ACC112 (cell line): Measurements from ENCODE around the gene LRRC8A.

Experiments
- H2AFZ ChIP-seq: fragments of 200-600 bp; sonication (generic); one replicate; pipeline ENCODE4 v1.6.0; 2017; ENCODE audit warnings: antibody characterized with exemption, low read length; ENCODE audit not compliant: unreplicated experiment
- H3K27ac ChIP-seq: fragments of 200-600 bp; sonication (generic); 2 replicates; pipeline ENCODE4 v1.5.1; 2014; ENCODE audit warnings: low read depth, mild to moderate bottlenecking, antibody characterized with exemption, low read length, moderate library complexity
- H3K27me3 ChIP-seq: fragments of 200-600 bp; sonication (generic); 2 replicates; pipeline ENCODE4 v1.6.1; 2014; ENCODE audit warnings: mild to moderate bottlenecking, antibody characterized with exemption, low read length, moderate library complexity, mixed read lengths; ENCODE audit not compliant: insufficient read depth
- H3K36me3 ChIP-seq: fragments of 200-600 bp; sonication (generic); 2 replicates; pipeline ENCODE4 v1.6.1; 2016; ENCODE audit warnings: mild to moderate bottlenecking, antibody characterized with exemption, low read length, moderate library complexity, mixed read lengths; ENCODE audit not compliant: insufficient read depth
- H3K4me1 ChIP-seq: fragments of 200-600 bp; sonication (generic); one replicate; pipeline ENCODE4 v1.6.1; 2016; ENCODE audit warnings: low read length, mixed read lengths; ENCODE audit not compliant: insufficient read depth, unreplicated experiment, control insufficient read depth
- H3K4me3 ChIP-seq: fragments of 200-600 bp; sonication (generic); 2 replicates; pipeline ENCODE4 v1.5.1; 2014; ENCODE audit warnings: mild to moderate bottlenecking, low read depth, low read length
- H3K79me2 ChIP-seq: fragments of 200-600 bp; sonication (generic); one replicate; pipeline ENCODE4 v1.6.0; 2016; ENCODE audit warnings: low read length; ENCODE audit not compliant: control insufficient read depth, unreplicated experiment, insufficient read depth

Gene LRRC8A

DNA sequence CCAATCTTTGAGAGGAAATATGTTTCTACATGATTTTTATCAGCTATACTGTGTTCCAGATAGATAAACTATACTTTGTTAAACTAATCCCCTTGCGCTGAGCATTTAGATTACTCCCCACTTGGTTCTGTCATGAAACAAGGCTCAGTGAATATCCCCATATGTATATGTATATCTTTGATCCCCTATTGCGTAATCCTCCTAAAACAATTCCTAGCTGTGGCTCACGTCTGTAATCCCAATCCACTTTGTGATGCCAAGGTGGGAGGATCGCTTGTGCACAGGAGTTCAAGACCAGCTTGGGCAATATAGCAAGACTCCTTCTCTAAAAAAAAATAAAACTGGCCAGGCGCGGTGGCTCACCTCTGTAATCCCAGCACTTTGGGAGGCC is 41.6 kb downstream of the LRRC8A start:
- Histone ChIP-seq H3K27ac (no peak overlapping the region), H3K4me1 (peaks cover 26% of the 10 kb centered on the region), H3K36me3 (no peaks in the 10 kb centered on the region), H3K79me2 (no peaks in the 10 kb centered on the region), H2AFZ (no peak overlapping the region), H3K27me3 (no peaks in the 10 kb centered on the region), H3K4me3 (no peak overlapping the region)

DNA sequence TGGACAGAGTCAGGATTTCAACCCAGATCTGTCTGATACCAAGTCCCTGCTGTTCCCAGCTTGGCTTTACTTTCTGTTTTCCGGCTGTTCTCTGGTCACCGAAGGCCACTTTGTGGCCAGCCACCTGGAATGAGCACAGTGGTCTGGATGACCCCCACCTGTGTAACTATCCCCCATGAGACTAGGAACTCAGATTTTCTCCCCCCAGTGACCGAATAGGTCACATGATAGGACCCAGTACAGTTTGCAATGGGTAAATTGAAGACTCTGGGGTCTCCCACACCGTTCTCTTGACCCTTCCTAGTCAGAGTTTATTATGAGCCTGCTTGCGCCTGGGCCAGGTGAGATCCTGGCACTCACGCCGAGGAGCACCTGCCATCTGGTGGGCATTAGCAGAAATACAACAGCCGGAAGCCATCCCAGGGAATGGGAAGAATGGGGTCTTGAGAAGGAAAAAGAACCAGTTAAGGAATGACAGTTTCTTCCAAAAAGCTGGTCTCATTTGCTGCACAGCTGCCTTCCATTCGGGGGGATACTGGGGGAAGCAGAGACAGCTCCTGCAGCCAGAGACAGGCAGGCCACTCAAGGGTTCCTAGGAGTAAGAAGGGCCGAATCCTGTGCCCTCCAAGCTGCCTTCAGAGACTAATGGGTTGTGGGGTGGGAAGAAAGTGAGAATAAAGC is 45.9 kb downstream of the LRRC8A start:
- no peak overlapping the region for H2AFZ ChIP-seq
- no peak overlapping the region for H3K4me3 ChIP-seq
- no peaks in the 10 kb centered on the region for H3K4me1 ChIP-seq
- no peaks in the 10 kb centered on the region for H3K79me2 ChIP-seq
- H3K27ac ChIP-seq = no peak overlapping the region
- H3K36me3 ChIP-seq = no peaks in the 10 kb centered on the region
- no peaks in the 10 kb centered on the region for H3K27me3 ChIP-seq

DNA sequence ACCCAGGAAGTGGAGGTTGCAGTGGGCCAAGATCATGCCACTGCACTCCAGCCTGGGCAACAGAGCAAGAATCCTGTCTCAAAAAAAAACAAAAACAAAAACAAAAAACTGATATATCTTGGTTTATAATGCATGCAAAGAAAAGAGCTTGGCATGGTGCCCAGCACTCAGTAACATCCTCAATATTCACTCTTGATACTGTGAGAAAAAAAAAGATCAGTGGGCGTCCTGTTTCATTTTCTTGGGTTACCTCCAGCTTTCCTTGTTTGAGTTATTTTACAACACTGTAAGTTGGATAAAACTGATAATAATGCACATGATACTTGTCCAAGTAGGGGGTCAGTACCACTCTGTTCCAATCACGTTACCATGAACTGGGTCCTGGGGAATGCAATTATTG is 46.7 kb downstream of the LRRC8A start:
- Histone ChIP-seq H3K4me1 (no peaks in the 10 kb centered on the region), H3K79me2 (no peaks in the 10 kb centered on the region), H2AFZ (no peak overlapping the region), H3K36me3 (no peaks in the 10 kb centered on the region), H3K4me3 (no peak overlapping the region), H3K27ac (no peak overlapping the region), H3K27me3 (no peaks in the 10 kb centered on the region)

DNA sequence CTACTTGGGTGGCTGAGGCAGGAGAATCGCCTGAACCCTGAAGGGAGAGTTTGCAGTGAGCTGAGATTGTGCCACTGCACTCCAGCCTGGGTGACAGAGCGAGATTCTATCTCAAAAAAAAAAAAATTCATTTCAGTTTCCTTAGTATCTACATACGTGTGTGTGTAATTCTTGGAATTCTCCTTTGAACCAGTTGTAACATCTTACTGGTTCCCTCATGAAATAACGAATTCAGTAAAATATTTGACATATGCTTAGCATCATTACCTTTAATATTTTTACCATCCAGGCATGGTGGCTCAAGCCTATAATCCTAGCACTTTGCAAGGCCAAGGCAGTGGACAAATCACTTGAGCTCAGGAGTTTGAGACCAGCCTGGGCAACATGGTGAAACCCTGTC is 47.6 kb downstream of the LRRC8A start:
- Histone ChIP-seq H3K4me3 (no peak overlapping the region), H3K27ac (no peak overlapping the region), H3K27me3 (no peaks in the 10 kb centered on the region), H3K79me2 (no peaks in the 10 kb centered on the region), H3K4me1 (no peaks in the 10 kb centered on the region), H2AFZ (no peak overlapping the region), H3K36me3 (no peaks in the 10 kb centered on the region)

DNA sequence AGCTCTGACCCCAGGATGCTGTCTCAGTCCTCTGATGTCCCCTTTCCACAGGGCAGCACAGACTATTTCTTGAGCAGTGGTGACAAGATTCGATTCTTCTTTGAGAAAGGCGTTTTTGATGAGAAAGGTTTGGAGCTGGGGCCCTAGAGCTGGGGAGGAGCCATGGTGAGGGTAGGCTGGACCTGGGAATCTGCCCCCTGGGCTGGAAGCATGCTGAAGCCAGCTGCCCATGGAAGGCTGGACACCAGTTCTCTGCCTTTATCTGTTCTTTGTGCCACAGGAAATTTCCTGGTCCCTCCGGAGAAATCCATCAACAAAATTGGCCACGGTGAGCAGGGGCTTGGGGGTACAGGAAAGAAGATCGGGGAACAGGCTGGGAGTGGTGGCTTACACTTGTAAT is 51.8 kb downstream of the LRRC8A start:
- Histone ChIP-seq H3K27me3 (no peaks in the 10 kb centered on the region), H3K4me1 (no peaks in the 10 kb centered on the region), H3K79me2 (no peaks in the 10 kb centered on the region), H3K4me3 (no peak overlapping the region), H3K27ac (no peak overlapping the region), H3K36me3 (no peaks in the 10 kb centered on the region), H2AFZ (no peak overlapping the region)

DNA sequence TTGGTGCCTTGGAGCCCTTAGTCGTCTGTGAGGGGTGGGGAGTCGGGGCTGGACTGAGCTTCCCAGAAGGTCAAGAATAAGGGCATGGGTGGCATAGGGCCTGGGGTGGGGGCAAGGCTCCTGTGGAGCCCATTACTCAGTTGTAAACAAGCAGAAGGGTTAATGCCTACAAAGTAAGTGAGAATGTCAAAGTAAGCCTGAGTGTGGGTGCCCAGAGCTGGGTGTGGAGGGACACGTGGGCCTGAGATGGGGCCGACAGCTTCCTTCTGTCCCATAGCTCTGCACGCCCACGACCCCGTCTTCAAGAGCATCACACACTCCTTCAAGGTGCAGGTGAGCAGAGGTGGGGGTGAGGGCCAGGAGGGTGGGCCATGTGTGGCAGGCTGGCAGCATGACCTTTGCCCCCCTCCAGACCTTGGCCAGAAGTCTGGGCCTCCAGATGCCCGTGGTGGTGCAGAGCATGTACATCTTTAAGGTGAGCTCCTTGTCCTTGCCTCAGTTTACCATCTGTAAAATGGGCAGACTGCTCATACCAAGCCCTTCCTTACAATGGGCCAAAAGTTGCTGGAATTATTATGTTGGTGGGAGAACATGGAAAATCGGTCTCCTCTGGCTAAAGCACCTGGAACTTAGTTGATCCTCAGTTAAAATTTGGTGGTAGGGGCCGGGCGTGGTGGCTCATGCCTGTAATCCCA is 54.4 kb downstream of the LRRC8A start:
- Histone ChIP-seq H3K36me3 (no peaks in the 10 kb centered on the region), H3K27ac (no peak overlapping the region), H3K27me3 (no peaks in the 10 kb centered on the region), H3K4me1 (no peaks in the 10 kb centered on the region), H3K4me3 (no peak overlapping the region), H3K79me2 (no peaks in the 10 kb centered on the region), H2AFZ (no peak overlapping the region)

DNA sequence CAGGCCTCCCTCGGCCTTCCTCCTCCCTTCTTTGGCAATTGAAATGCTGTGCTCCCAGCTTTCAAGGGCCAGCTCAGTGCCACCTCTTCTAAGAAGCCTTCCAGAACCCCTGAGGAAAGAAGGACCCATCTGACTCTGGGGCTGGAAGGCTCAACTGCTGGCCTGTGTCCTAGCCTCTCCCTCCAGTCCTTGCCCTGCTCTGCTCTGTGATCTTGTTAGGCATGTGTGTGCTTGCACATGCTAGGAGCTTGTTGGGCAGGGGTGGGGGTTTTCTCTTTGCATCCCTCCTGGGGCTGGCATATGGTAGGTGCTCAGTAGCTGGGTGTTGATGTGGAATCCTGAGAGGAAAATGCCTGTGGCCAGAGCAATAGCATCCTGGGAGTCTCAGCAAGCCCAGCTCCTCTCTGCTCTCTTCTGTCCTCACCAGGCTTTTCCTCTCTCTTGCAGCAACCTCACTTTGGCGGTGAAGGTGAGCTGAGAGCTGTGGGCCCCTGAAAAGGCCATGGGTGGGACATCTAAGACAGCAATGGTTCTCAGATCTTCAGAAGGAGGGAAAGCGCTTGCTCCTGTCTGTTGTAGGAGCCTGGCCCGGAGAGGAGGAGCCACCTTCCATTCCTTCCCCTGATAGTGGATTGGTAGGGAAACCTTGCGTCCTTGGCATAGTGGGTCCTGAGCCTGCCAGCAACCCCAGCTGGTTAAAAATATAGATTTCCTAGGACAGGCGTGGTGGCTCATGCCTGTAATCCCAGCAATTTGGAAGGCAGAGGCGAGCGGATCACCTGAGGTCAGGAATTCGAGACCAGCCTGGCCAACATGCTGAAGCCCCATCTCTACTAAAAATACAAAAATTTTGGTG is 55.6 kb downstream of the LRRC8A start:
- Histone ChIP-seq H3K27ac (no peak overlapping the region), H3K27me3 (no peaks in the 10 kb centered on the region), H3K79me2 (no peaks in the 10 kb centered on the region), H3K36me3 (no peaks in the 10 kb centered on the region), H3K4me3 (no peak overlapping the region), H3K4me1 (no peaks in the 10 kb centered on the region), H2AFZ (no peak overlapping the region)

DNA sequence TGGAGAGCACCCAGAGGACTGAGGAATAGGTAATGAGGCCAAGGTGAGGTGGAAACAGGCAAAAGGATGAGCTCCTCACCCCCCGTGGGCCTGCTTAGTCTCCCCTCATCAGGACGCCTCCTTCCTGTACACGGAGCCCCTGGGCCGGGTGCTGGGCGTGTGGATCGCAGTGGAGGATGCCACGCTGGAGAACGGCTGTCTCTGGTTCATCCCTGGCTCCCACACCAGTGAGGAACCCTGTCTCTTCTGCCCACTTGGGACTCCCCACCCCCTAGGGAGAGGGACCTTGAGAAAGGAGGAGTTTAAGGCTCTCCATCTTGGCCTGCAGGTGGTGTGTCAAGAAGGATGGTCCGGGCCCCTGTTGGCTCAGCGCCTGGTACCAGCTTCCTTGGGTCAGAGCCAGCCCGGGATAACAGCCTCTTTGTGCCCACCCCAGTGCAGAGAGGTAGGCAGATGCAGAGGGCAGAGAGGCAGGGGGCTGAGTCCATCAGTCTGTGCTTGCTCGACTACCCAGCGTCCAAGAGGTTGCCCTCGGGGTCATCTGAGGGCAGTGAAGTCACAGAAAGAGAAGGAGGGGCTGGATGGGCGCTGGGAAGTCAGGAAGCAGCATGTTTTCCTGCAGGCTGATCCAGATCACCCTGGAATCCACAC is 58.5 kb downstream of the LRRC8A start:
- H3K79me2 ChIP-seq = peaks cover under 1% of the 10 kb centered on the region
- H3K4me3 ChIP-seq = no peak overlapping the region
- H2AFZ ChIP-seq = no peak overlapping the region
- H3K27me3 ChIP-seq = no peaks in the 10 kb centered on the region
- no peaks in the 10 kb centered on the region for H3K4me1 ChIP-seq
- H3K27ac ChIP-seq = no peak overlapping the region
- H3K36me3 ChIP-seq = 0 out of 2 replicates have a peak, but pooled peaks cover under 1% of the 10 kb centered on the region

DNA sequence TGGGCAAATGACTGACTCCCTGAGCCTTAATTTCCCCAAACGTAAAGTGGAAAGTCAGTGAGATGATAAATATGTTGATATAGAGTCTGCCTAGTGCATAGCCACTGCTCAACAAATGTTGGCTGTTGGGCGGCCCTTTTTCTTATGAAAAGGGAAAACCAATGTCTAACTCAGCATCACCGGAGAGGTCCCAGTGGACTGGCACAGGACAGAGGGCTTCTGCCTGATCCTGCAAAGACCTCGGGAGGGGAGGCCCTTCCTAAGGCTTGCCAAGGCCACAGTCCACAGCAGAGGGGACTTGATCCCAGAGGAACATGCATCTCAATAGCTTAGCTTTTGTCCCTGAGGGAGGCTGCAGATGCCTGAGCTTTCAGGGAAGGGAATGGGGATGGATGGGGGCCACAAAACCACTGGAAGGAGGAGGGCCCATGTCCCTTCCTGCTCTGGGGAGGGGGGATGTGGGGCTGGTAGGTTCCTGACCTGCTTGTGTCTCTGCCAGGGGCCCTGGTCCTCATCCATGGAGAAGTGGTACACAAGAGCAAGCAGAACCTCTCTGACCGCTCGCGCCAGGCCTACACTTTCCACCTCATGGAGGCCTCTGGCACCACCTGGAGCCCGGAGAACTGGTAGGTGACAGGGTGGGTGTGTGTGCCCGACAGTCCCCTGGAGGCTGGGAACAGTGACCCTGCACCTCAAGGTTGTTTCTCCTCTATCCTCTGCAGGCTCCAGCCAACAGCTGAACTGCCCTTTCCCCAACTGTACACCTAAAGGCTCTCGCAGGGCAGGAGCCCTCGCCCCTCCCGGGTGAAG is 59.2 kb downstream of the LRRC8A start:
- Histone ChIP-seq H3K79me2 (peaks cover 8% of the 10 kb centered on the region), H2AFZ (no peak overlapping the region), H3K4me1 (peaks cover 1% of the 10 kb centered on the region), H3K4me3 (no peak overlapping the region), H3K27me3 (no peaks in the 10 kb centered on the region), H3K27ac (no peak overlapping the region), H3K36me3 (peaks cover 7% of the 10 kb centered on the region; the same call in 1 of the 2 replicates)
